ENCODE measurements around the gene TGFB3. TPM values are rescaled to one million over a fixed set of nuclear protein-coding genes. Genes with fewer than 3 reads are reported as not detected.

Gene TGFB3
- polyA plus RNA-seq, 1 donor from 2014 or later, result 1.3 TPM

GRCh38 chr14:75980856-75981255 is 939 bp downstream of the TGFB3 start:
- no peak overlapping the region for H2AFZ ChIP-seq (ENCODE audit: low read depth, low read length)
- no peak for TF ChIP-seq RAD21 (conservative IDR thresholded peaks at IDR 0.05)
- no peak for TF ChIP-seq TAF1 (IDR thresholded peaks at IDR 0.05; ENCODE audit: low read depth)
- no peak for TF ChIP-seq EZH2 (IDR thresholded peaks at IDR 0.05; ENCODE audit: borderline replicate concordance, insufficient read depth, low read length, poor library complexity, severe bottlenecking)
- no peak for TF ChIP-seq REST (IDR thresholded peaks at IDR 0.05; ENCODE audit: borderline replicate concordance)
- TF ChIP-seq, protein P1, sequence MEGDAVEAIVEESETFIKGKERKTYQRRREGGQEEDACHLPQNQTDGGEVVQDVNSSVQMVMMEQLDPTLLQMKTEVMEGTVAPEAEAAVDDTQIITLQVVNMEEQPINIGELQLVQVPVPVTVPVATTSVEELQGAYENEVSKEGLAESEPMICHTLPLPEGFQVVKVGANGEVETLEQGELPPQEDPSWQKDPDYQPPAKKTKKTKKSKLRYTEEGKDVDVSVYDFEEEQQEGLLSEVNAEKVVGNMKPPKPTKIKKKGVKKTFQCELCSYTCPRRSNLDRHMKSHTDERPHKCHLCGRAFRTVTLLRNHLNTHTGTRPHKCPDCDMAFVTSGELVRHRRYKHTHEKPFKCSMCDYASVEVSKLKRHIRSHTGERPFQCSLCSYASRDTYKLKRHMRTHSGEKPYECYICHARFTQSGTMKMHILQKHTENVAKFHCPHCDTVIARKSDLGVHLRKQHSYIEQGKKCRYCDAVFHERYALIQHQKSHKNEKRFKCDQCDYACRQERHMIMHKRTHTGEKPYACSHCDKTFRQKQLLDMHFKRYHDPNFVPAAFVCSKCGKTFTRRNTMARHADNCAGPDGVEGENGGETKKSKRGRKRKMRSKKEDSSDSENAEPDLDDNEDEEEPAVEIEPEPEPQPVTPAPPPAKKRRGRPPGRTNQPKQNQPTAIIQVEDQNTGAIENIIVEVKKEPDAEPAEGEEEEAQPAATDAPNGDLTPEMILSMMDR (IDR thresholded peaks at IDR 0.05; ENCODE audit: poor library complexity, severe bottlenecking), result no peak
- TF ChIP-seq POLR2AphosphoS5 (IDR thresholded peaks at IDR 0.05), result no peak
- TF ChIP-seq EP300 (conservative IDR thresholded peaks at IDR 0.05; ENCODE audit: poor library complexity, severe bottlenecking), result no peak
- no peak for TF ChIP-seq SMC3 (conservative IDR thresholded peaks at IDR 0.05; ENCODE audit: poor library complexity)
- TF ChIP-seq MXI1 (conservative IDR thresholded peaks at IDR 0.05; ENCODE audit: poor library complexity, severe bottlenecking), result no peak
- H3K9ac ChIP-seq (ENCODE audit: low read length), result no peak overlapping the region
- no peak overlapping the region for H3K4me2 ChIP-seq (ENCODE audit: low read length)
- H3K27ac ChIP-seq (ENCODE audit: low read length), result no peak overlapping the region
- no peak overlapping the region for H3K4me3 ChIP-seq (ENCODE audit: low read length)
- no peaks in the 10 kb centered on the region for H4K20me1 ChIP-seq (ENCODE audit: insufficient read depth)
- peaks cover under 1% of the 10 kb centered on the region for H3K79me2 ChIP-seq (replicated peaks; ENCODE audit: insufficient read depth, low read length)
- H3K36me3 ChIP-seq (ENCODE audit: insufficient read depth, low read length), result no peaks in the 10 kb centered on the region
- H3K9me3 ChIP-seq (ENCODE audit: low read length), result no peaks in the 10 kb centered on the region
- H3K9me2 ChIP-seq (ENCODE audit: insufficient read depth, low read length), result no peaks in the 10 kb centered on the region
- no peaks in the 10 kb centered on the region for H3F3A ChIP-seq (ENCODE audit: insufficient read depth, low read length, poor library complexity, severe bottlenecking)
- H3K27me3 ChIP-seq (ENCODE audit: insufficient read depth, low read depth, low read length), result peaks cover 5% of the 10 kb centered on the region

DNA sequence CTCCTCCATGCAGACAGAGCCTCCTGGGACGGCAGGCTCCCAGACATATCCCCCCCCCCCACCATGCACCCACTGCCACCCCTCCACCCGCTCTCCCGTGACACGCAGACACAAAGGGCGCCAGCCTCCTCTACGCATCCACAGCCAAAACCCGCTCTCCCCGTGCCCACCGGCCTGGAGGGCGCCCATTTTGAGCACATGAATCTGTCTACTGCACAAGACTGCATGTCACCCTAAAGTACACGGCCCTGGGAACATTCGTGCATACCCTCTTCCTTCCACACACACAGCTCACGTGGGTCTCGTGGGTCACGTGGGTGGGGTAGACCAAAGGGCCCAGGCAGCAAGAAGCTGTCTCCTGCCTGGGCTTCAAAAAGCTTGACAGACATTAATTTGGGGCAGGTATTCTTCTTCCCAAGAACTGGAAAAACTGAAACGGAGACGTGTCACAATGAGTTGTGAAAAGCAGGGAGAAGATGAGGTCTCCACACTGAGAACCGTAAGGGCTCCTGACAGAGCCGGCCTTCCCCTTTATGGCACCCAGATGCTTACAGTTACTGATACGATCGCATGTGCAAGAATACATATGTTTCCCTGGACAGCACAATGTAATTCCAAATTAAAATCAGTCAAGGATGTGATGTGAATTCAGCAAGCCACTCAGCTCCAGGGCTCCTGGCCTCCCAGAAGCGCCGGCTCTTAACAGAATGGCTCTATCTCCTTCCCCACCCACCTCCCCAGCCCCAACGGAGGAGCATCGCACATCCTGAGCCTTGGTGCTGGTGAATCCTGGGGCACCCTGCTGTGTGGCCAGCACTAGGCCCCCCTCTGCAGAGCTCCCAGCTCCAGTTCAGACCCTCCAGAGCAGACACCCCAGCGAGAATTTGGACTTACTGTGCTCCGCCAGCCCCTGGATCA is 1.9 kb downstream of the TGFB3 start:
- Histone ChIP-seq H3K9me2 (ENCODE audit: insufficient read depth, low read length) (no peaks in the 10 kb centered on the region), H3K4me3 (ENCODE audit: low read length) (no peak overlapping the region), H3K27me3 (ENCODE audit: insufficient read depth, low read depth, low read length) (peaks cover 5% of the 10 kb centered on the region), H3K27ac (ENCODE audit: low read length) (no peak overlapping the region), H3K79me2 (replicated peaks; ENCODE audit: insufficient read depth, low read length) (no peaks in the 10 kb centered on the region), H3F3A (ENCODE audit: insufficient read depth, low read length, poor library complexity, severe bottlenecking) (no peaks in the 10 kb centered on the region), H3K9ac (ENCODE audit: low read length) (no peak overlapping the region), H4K20me1 (ENCODE audit: insufficient read depth) (no peaks in the 10 kb centered on the region), H3K9me3 (ENCODE audit: low read length) (no peaks in the 10 kb centered on the region), H2AFZ (ENCODE audit: low read depth, low read length) (no peak overlapping the region), H3K36me3 (ENCODE audit: insufficient read depth, low read length) (no peaks in the 10 kb centered on the region), H3K4me2 (ENCODE audit: low read length) (no peak overlapping the region)
- TF ChIP-seq REST (IDR thresholded peaks at IDR 0.05; ENCODE audit: borderline replicate concordance) (no peak), SMC3 (conservative IDR thresholded peaks at IDR 0.05; ENCODE audit: poor library complexity) (no peak), POLR2AphosphoS5 (IDR thresholded peaks at IDR 0.05) (no peak), EZH2 (IDR thresholded peaks at IDR 0.05; ENCODE audit: borderline replicate concordance, insufficient read depth, low read length, poor library complexity, severe bottlenecking) (no peak), TAF1 (IDR thresholded peaks at IDR 0.05; ENCODE audit: low read depth) (no peak), EP300 (conservative IDR thresholded peaks at IDR 0.05; ENCODE audit: poor library complexity, severe bottlenecking) (no peak), MXI1 (conservative IDR thresholded peaks at IDR 0.05; ENCODE audit: poor library complexity, severe bottlenecking) (no peak)
